ENCODE results near the gene IL18R1. TPM values are rescaled to one million over a fixed set of nuclear protein-coding genes. Genes with fewer than 3 reads are reported as not detected.

IL18R1 gene
- total RNA-seq, 1 donor from 2014 or later = 5.3 TPM

GRCh38 chr2:102439065-102439695, 83.6 kb downstream of the IL18R1 start:
- no peaks in the 10 kb centered on the region for H3K27me3 ChIP-seq (ENCODE audit: control insufficient read depth, insufficient read depth, low read length)
- no peak for TF ChIP-seq CTCF (IDR thresholded peaks at IDR 0.05; ENCODE audit: insufficient read depth, low read length, severe bottlenecking)
- DNase-seq (ENCODE audit: low read depth) (peak; percentile 80), FAIRE-seq (peak; percentile 76)
- H3K36me3 ChIP-seq (ENCODE audit: control insufficient read depth, insufficient read depth, low read length) = no peaks in the 10 kb centered on the region
- H3K4me3 ChIP-seq (ENCODE audit: low read depth, low read length) = no peak overlapping the region

- Histone ChIP-seq H3K4me3 (ENCODE audit: low read depth, low read length) (no peak overlapping the region), H3K36me3 (ENCODE audit: control insufficient read depth, insufficient read depth, low read length) (no peaks in the 10 kb centered on the region), H3K27me3 (ENCODE audit: control insufficient read depth, insufficient read depth, low read length) (no peaks in the 10 kb centered on the region)
- peak; percentile 58 for TF ChIP-seq CTCF (IDR thresholded peaks at IDR 0.05; ENCODE audit: insufficient read depth, low read length, severe bottlenecking)
- DNase-seq (ENCODE audit: low read depth) = peak; percentile 44
- no peak for FAIRE-seq
Measured at GRCh38 chr2:102442967-102443828, 87.6 kb downstream of the IL18R1 start.

GRCh38 chr2:102444233-102444632, 88.6 kb downstream of the IL18R1 start:
- no peak for FAIRE-seq
- no peak for TF ChIP-seq CTCF (IDR thresholded peaks at IDR 0.05; ENCODE audit: insufficient read depth, low read length, severe bottlenecking)
- no peak for DNase-seq (ENCODE audit: low read depth)
- Histone ChIP-seq H3K4me3 (ENCODE audit: low read depth, low read length) (no peak overlapping the region), H3K27me3 (ENCODE audit: control insufficient read depth, insufficient read depth, low read length) (no peaks in the 10 kb centered on the region), H3K36me3 (ENCODE audit: control insufficient read depth, insufficient read depth, low read length) (no peaks in the 10 kb centered on the region)

- Histone ChIP-seq H3K36me3 (ENCODE audit: control insufficient read depth, insufficient read depth, low read length) (no peaks in the 10 kb centered on the region), H3K4me3 (ENCODE audit: low read depth, low read length) (no peak overlapping the region), H3K27me3 (ENCODE audit: control insufficient read depth, insufficient read depth, low read length) (no peaks in the 10 kb centered on the region)
- no peak for FAIRE-seq
- no peak for TF ChIP-seq CTCF (IDR thresholded peaks at IDR 0.05; ENCODE audit: insufficient read depth, low read length, severe bottlenecking)
- DNase-seq (ENCODE audit: low read depth) = no peak
Measured at GRCh38 chr2:102446936-102447335, 91.3 kb downstream of the IL18R1 start.

Other genes starting within 250 kb of the IL18R1 start
- gene IL1R1, start 213.1 kb upstream of the IL18R1 start, total RNA-seq = 1.6 and 3.1 TPM in 2 replicates
- gene IL1RL2, start 168.8 kb upstream of the IL18R1 start, total RNA-seq = 1.8 and 2.6 TPM in 2 replicates
- 65.8 and 162 TPM in 2 replicates for gene IL1RL1, start 44.2 kb upstream of the IL18R1 start, total RNA-seq
- not detected in 2 replicates for gene IL18RAP, start 67.4 kb downstream of the IL18R1 start, total RNA-seq
- gene SLC9A4, start 117.4 kb downstream of the IL18R1 start, total RNA-seq = under 0.01 and 0.13 TPM in 2 replicates

All from bronchial epithelial cell (primary cell).